GM12864 (cell line): ENCODE results near the gene ADSS2.

ENCODE experiments used
- DNase-seq: peaks from one replicate; pipeline ENCODE4 v3.0.0-alpha.2; 2011; ENCODE audit warnings: low read depth
- H3K4me3 ChIP-seq: 2 replicates; pipeline ENCODE4 v1.5.1; 2011; ENCODE audit warnings: mild to moderate bottlenecking, low read depth, low read length, control low read depth
- CTCF ChIP-seq: IDR thresholded peaks from 2 replicates; pipeline ENCODE4 v1.5.1; 2011; ENCODE audit warnings: low read depth, mild to moderate bottlenecking, moderate library complexity, low read length, control low read depth, inconsistent platforms; ENCODE audit errors: missing control alignments

ADSS2 gene

DNA sequence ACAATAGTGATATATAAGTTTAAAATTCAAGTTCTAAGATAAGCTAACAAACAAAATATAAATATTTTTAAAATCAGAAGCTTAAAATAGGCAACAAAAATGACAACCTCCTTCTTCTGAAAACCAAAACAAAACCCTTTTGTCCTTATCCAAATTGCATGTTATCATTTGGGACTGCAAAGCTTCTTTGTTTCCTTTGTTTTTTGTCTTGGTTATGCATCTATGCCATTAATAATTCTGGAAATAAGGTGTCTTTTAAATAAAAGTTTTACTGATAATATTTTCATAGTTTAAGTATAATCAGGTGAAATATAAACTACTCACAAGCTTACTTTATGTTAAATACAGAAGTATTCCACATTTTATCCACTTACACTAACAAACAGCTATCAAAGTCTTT, 20.5 kb downstream of the ADSS2 start:
- DNase-seq = no peak
- H3K4me3 ChIP-seq = no peak overlapping the region
- no peak for TF ChIP-seq CTCF

GRCh38 chr1:244429818-244430217, 21.9 kb downstream of the ADSS2 start:
- no peak for TF ChIP-seq CTCF
- DNase-seq = no peak
- H3K4me3 ChIP-seq = no peak overlapping the region

DNA sequence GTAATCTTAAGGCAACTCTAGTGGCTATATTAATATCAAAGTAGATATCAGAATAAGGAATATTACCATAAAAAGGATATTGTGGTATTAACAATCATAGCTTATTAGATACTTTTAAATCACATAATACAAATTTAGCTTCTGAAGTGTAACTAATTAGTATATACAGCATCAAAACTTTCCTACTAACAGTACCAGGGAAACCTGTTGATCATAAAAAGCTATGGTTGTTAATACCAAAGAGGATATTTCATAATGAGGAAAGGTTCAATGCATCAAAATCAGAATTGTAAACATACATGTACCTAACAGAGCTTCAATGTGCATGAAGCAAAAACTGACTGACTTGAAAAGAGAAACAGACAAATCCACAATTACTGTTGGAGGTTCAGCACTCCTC, 24.1 kb downstream of the ADSS2 start:
- TF ChIP-seq CTCF = no peak
- no peak overlapping the region for H3K4me3 ChIP-seq

GRCh38 chr1:244424649-244425334, 26.9 kb downstream of the ADSS2 start:
- no peak for DNase-seq
- no peak overlapping the region for H3K4me3 ChIP-seq
- TF ChIP-seq CTCF = no peak

More for the DNA sequence above, 24.1 kb downstream of the ADSS2 start:
- no peak for DNase-seq

DNA sequence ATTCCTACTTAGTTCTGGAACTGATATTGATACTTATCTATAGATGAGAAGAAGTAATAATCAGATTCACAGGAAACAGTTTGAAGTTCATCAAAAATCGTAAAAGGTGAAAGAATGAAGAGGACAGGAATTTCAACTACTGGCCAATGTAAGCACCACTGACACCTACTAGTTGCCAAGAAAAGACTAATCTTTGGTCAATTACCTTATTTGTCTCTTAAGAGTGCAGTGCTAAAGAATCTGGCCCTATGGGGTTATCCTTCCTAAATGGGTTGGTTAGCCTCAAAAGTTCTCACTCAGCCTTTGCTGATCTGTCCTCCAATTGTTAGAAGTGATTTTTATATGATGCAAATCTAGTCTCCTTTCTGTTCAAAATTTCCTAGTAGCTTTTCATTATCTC, 29.5 kb downstream of the ADSS2 start:
- DNase-seq = no peak
- no peak overlapping the region for H3K4me3 ChIP-seq
- TF ChIP-seq CTCF = no peak

GRCh38 chr1:244419024-244419423, 32.7 kb downstream of the ADSS2 start:
- no peak overlapping the region for H3K4me3 ChIP-seq
- no peak for DNase-seq
- TF ChIP-seq CTCF = no peak

DNA sequence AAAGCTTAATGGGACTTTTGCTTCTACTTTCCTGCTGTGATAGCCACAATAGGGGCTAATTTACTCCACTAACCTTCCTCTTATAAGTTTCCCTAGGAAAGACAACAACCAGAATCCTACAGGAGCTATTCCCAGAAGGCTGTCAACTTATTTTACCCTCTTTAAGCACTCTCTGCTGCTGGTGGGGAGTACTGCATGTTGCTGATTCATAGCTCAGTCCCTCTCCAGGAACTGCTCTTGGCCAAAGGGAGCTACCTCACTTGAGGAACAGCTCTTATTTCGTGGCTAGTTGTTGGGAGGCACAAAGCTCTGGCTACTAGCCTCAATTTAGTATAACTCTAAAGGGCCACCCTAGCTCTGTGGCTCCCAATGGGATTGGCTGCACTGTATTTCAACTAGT, 37.2 kb downstream of the ADSS2 start:
- no peak overlapping the region for H3K4me3 ChIP-seq
- TF ChIP-seq CTCF = no peak
- DNase-seq = no peak
